ENCODE data around the gene KCNQ5.

The KCNQ5 gene

GRCh38 chr6:72855471-72855870 lies 233.6 kb downstream of the KCNQ5 start:
- no peak overlapping the region for H3K27ac ChIP-seq
- H3K9ac ChIP-seq, result no peak overlapping the region
- H3K4me3 ChIP-seq (ENCODE audit: low read depth, low read length), result no peak overlapping the region
- H3K4me1 ChIP-seq, result no peaks in the 10 kb centered on the region
- TF ChIP-seq CTCF (IDR thresholded peaks at IDR 0.05), result no peak
- no peaks in the 10 kb centered on the region for H3K9me3 ChIP-seq (ENCODE audit: control insufficient read depth, low read length)
- H3K79me2 ChIP-seq, result no peaks in the 10 kb centered on the region
- no peak overlapping the region for H3K4me2 ChIP-seq (ENCODE audit: low read length)
- H3K36me3 ChIP-seq (ENCODE audit: control insufficient read depth, insufficient read depth, low read length), result no peaks in the 10 kb centered on the region
- no peaks in the 10 kb centered on the region for H3K27me3 ChIP-seq (ENCODE audit: control insufficient read depth, insufficient read depth, low read length)
- H2AFZ ChIP-seq, result no peak overlapping the region

GRCh38 chr6:72856801-72857200 lies 234.9 kb downstream of the KCNQ5 start:
- TF ChIP-seq CTCF (IDR thresholded peaks at IDR 0.05), result no peak
- Histone ChIP-seq H3K9me3 (ENCODE audit: control insufficient read depth, low read length) (no peaks in the 10 kb centered on the region), H3K36me3 (ENCODE audit: control insufficient read depth, insufficient read depth, low read length) (no peaks in the 10 kb centered on the region), H2AFZ (no peak overlapping the region), H3K9ac (no peak overlapping the region), H3K4me3 (ENCODE audit: low read depth, low read length) (no peak overlapping the region), H3K4me1 (no peaks in the 10 kb centered on the region), H3K27me3 (ENCODE audit: control insufficient read depth, insufficient read depth, low read length) (no peaks in the 10 kb centered on the region), H3K4me2 (ENCODE audit: low read length) (no peak overlapping the region), H3K27ac (no peak overlapping the region), H3K79me2 (no peaks in the 10 kb centered on the region)

GRCh38 chr6:72857791-72858585 lies 236.1 kb downstream of the KCNQ5 start:
- no peak for TF ChIP-seq CTCF (IDR thresholded peaks at IDR 0.05)
- H3K4me3 ChIP-seq (ENCODE audit: low read depth, low read length), result no peak overlapping the region
- no peaks in the 10 kb centered on the region for H3K36me3 ChIP-seq (ENCODE audit: control insufficient read depth, insufficient read depth, low read length)
- no peak overlapping the region for H3K9ac ChIP-seq
- no peaks in the 10 kb centered on the region for H3K79me2 ChIP-seq
- no peaks in the 10 kb centered on the region for H3K27me3 ChIP-seq (ENCODE audit: control insufficient read depth, insufficient read depth, low read length)
- no peak overlapping the region for H2AFZ ChIP-seq
- H3K27ac ChIP-seq, result no peak overlapping the region
- no peaks in the 10 kb centered on the region for H3K4me1 ChIP-seq
- H3K9me3 ChIP-seq (ENCODE audit: control insufficient read depth, low read length), result no peaks in the 10 kb centered on the region
- no peak overlapping the region for H3K4me2 ChIP-seq (ENCODE audit: low read length)

GRCh38 chr6:72861059-72861458 lies 239.2 kb downstream of the KCNQ5 start:
- Histone ChIP-seq H3K4me3 (ENCODE audit: low read depth, low read length) (no peak overlapping the region), H3K36me3 (ENCODE audit: control insufficient read depth, insufficient read depth, low read length) (no peaks in the 10 kb centered on the region), H3K27me3 (ENCODE audit: control insufficient read depth, insufficient read depth, low read length) (no peaks in the 10 kb centered on the region), H2AFZ (no peak overlapping the region), H3K4me2 (ENCODE audit: low read length) (no peak overlapping the region), H3K4me1 (no peaks in the 10 kb centered on the region), H3K9me3 (ENCODE audit: control insufficient read depth, low read length) (no peaks in the 10 kb centered on the region), H3K79me2 (no peaks in the 10 kb centered on the region), H3K27ac (no peak overlapping the region), H3K9ac (no peak overlapping the region)
- TF ChIP-seq CTCF (IDR thresholded peaks at IDR 0.05), result no peak

- H3K9ac ChIP-seq, result no peak overlapping the region
- H3K4me3 ChIP-seq (ENCODE audit: low read depth, low read length), result no peak overlapping the region
- H3K9me3 ChIP-seq (ENCODE audit: control insufficient read depth, low read length), result no peaks in the 10 kb centered on the region
- H3K4me2 ChIP-seq (ENCODE audit: low read length), result no peak overlapping the region
- no peaks in the 10 kb centered on the region for H3K4me1 ChIP-seq
- H3K36me3 ChIP-seq (ENCODE audit: control insufficient read depth, insufficient read depth, low read length), result no peaks in the 10 kb centered on the region
- no peaks in the 10 kb centered on the region for H3K27me3 ChIP-seq (ENCODE audit: control insufficient read depth, insufficient read depth, low read length)
- no peak for TF ChIP-seq CTCF (IDR thresholded peaks at IDR 0.05)
- H3K27ac ChIP-seq, result no peak overlapping the region
- H2AFZ ChIP-seq, result no peak overlapping the region
- H3K79me2 ChIP-seq, result no peaks in the 10 kb centered on the region
Observed at GRCh38 chr6:72861935-72862432, 240.1 kb downstream of the KCNQ5 start.

Measured in parathyroid adenoma (tissue), 2 donors.